Mucosa of rectum (tissue), 2 donors: ENCODE measurements around the gene MDGA2.
"Not testable (repeated sequence)": the region's sequence is repeated elsewhere in the genome, so short reads cannot be mapped to it uniquely, and the experiment has no call there.

ENCODE experiments used
- H3K27ac ChIP-seq, 2 donors: one replicate each; pipeline ENCODE4 v1.7.0; 2013; ENCODE audit warnings: inconsistent platforms in 2 of 2, low read depth in 2 of 2, low read length in 2 of 2
- H3K27me3 ChIP-seq, 2 donors: one replicate each; pipeline ENCODE4 v1.7.0; 2013; ENCODE audit warnings: low read length in 2 of 2; ENCODE audit not compliant: control insufficient read depth in 2 of 2, insufficient read depth in 2 of 2
- H3K36me3 ChIP-seq, 2 donors: one replicate each; pipeline ENCODE4 v1.7.0; 2013; ENCODE audit warnings: low read length in 2 of 2; ENCODE audit not compliant: control insufficient read depth in 2 of 2, insufficient read depth in 2 of 2
- H3K4me1 ChIP-seq, 2 donors: one replicate each; pipeline ENCODE4 v1.7.0; 2013; ENCODE audit warnings: low read length in 2 of 2, mild to moderate bottlenecking in 1 of 2; ENCODE audit not compliant: control insufficient read depth in 2 of 2, insufficient read depth in 2 of 2
- H3K4me3 ChIP-seq, 2 donors: one replicate each; pipeline ENCODE4 v1.7.0; 2013; ENCODE audit warnings: low read length in 2 of 2
- H3K9ac ChIP-seq, 2 donors: one replicate each; pipeline ENCODE4 v1.7.0; 2013; ENCODE audit warnings: low read length in 2 of 2, low read depth in 1 of 2, mild to moderate bottlenecking in 1 of 2
- H3K9me3 ChIP-seq, 2 donors: one replicate each; pipeline ENCODE4 v1.7.0; 2013; ENCODE audit warnings: low read length in 2 of 2; ENCODE audit not compliant: control insufficient read depth in 2 of 2
- donor health status: healthy.
- donor health status: Normal muscosa, but diverticular disease.

Gene MDGA2

GRCh38 chr14:47192203-47192602 lies 483.2 kb downstream of the MDGA2 start:
- H3K4me1 ChIP-seq, H3K9ac ChIP-seq, H3K9me3 ChIP-seq, H3K27me3 ChIP-seq, H3K4me3 ChIP-seq, H3K27ac ChIP-seq, H3K36me3 ChIP-seq: not testable (repeated sequence)

- Histone ChIP-seq H3K4me3 (no peak overlapping the region), H3K27ac (no peak overlapping the region), H3K4me1 (no peaks in the 10 kb centered on the region), H3K9ac (no peak overlapping the region), H3K36me3 (no peaks in the 10 kb centered on the region), H3K9me3 (no peaks in the 10 kb centered on the region), H3K27me3 (no peaks in the 10 kb centered on the region)
Measured at GRCh38 chr14:47191700-47192099, 483.7 kb downstream of the MDGA2 start.

- Histone ChIP-seq H3K36me3 (no peaks in the 10 kb centered on the region), H3K9me3 (no peaks in the 10 kb centered on the region), H3K9ac (no peak overlapping the region), H3K27me3 (no peaks in the 10 kb centered on the region), H3K4me3 (no peak overlapping the region), H3K27ac (no peak overlapping the region), H3K4me1 (no peaks in the 10 kb centered on the region)
Measured at GRCh38 chr14:47189911-47190484, 485.4 kb downstream of the MDGA2 start.

GRCh38 chr14:47186486-47186885 lies 488.9 kb downstream of the MDGA2 start:
- H3K4me1 ChIP-seq = no peaks in the 10 kb centered on the region
- H3K36me3 ChIP-seq = no peaks in the 10 kb centered on the region
- H3K27ac ChIP-seq = no peak overlapping the region
- H3K9ac ChIP-seq = no peak overlapping the region
- H3K4me3 ChIP-seq = no peak overlapping the region
- no peaks in the 10 kb centered on the region for H3K9me3 ChIP-seq
- no peaks in the 10 kb centered on the region for H3K27me3 ChIP-seq

GRCh38 chr14:47179906-47180305 lies 495.5 kb downstream of the MDGA2 start:
- H3K9ac ChIP-seq = no peak overlapping the region
- no peaks in the 10 kb centered on the region for H3K27me3 ChIP-seq
- no peak overlapping the region for H3K27ac ChIP-seq
- no peak overlapping the region for H3K4me3 ChIP-seq
- H3K36me3 ChIP-seq = no peaks in the 10 kb centered on the region
- H3K9me3 ChIP-seq = no peaks in the 10 kb centered on the region
- H3K4me1 ChIP-seq = no peaks in the 10 kb centered on the region

GRCh38 chr14:47171896-47172295 lies 503.5 kb downstream of the MDGA2 start:
- not testable (repeated sequence) for H3K4me1 ChIP-seq, H3K4me3 ChIP-seq, H3K27me3 ChIP-seq, H3K9ac ChIP-seq, H3K27ac ChIP-seq, H3K36me3 ChIP-seq, H3K9me3 ChIP-seq

- no peaks in the 10 kb centered on the region for H3K4me1 ChIP-seq
- peaks cover 0 to 2% of the 10 kb centered on the region in 2 donors for H3K9me3 ChIP-seq
- no peak overlapping the region for H3K9ac ChIP-seq
- H3K27ac ChIP-seq = no peak overlapping the region
- H3K4me3 ChIP-seq = no peak overlapping the region
- H3K27me3 ChIP-seq = no peaks in the 10 kb centered on the region
- H3K36me3 ChIP-seq = no peaks in the 10 kb centered on the region
Measured at GRCh38 chr14:47167402-47167801, 508.0 kb downstream of the MDGA2 start.

GRCh38 chr14:47155395-47155794 lies 520.0 kb downstream of the MDGA2 start:
- no peaks in the 10 kb centered on the region for H3K27me3 ChIP-seq
- H3K36me3 ChIP-seq = no peaks in the 10 kb centered on the region
- no peak overlapping the region for H3K4me3 ChIP-seq
- H3K27ac ChIP-seq = no peak overlapping the region
- H3K4me1 ChIP-seq = no peaks in the 10 kb centered on the region
- peaks cover 0 to 2% of the 10 kb centered on the region in 2 donors for H3K9me3 ChIP-seq
- H3K9ac ChIP-seq = no peak overlapping the region

GRCh38 chr14:47154276-47154797 lies 521.1 kb downstream of the MDGA2 start:
- Histone ChIP-seq H3K9ac (no peak overlapping the region), H3K9me3 (peaks cover 0 to 2% of the 10 kb centered on the region in 2 donors), H3K27ac (no peak overlapping the region), H3K4me3 (no peak overlapping the region), H3K4me1 (no peaks in the 10 kb centered on the region), H3K27me3 (no peaks in the 10 kb centered on the region), H3K36me3 (no peaks in the 10 kb centered on the region)

- H3K4me1 ChIP-seq = no peaks in the 10 kb centered on the region
- H3K9ac ChIP-seq = no peak overlapping the region
- no peak overlapping the region for H3K27ac ChIP-seq
- no peak overlapping the region for H3K4me3 ChIP-seq
- no peaks in the 10 kb centered on the region for H3K36me3 ChIP-seq
- H3K27me3 ChIP-seq = no peaks in the 10 kb centered on the region
- H3K9me3 ChIP-seq = peaks cover 0 to 2% of the 10 kb centered on the region in 2 donors
Measured at GRCh38 chr14:47153746-47154145, 521.7 kb downstream of the MDGA2 start.

GRCh38 chr14:47150267-47150666 lies 525.1 kb downstream of the MDGA2 start:
- Histone ChIP-seq H3K27ac (no peak overlapping the region), H3K4me1 (no peaks in the 10 kb centered on the region), H3K27me3 (no peaks in the 10 kb centered on the region), H3K4me3 (no peak overlapping the region), H3K36me3 (no peaks in the 10 kb centered on the region), H3K9ac (no peak overlapping the region), H3K9me3 (peaks cover 0 to 2% of the 10 kb centered on the region in 2 donors)
